Adrenal gland (tissue), 12 donors: ENCODE results near the gene SH3BP4. TPM values are rescaled to one million over a fixed set of nuclear protein-coding genes. Genes with fewer than 3 reads are reported as not detected.

Experiments
- DNase-seq, 7 donors: peaks; one replicate each; pipeline ENCODE4 v3.0.0-alpha.2; 2019 to 2020
- H3K27ac ChIP-seq, 5 donors: fragments of 200-600 bp; sonication (generic) in 4 of 5; 1 replicate in 3 of 5; 2 replicates in 2 of 5; pipeline versions ENCODE4 v1.5.1 to v1.8.0; 2016 to 2020; ENCODE audit warnings: mild to moderate bottlenecking in 1 of 5
- H3K27me3 ChIP-seq: fragments of 200-600 bp; 2 replicates; pipeline ENCODE4 v1.8.0; 2021
- H3K36me3 ChIP-seq, 2 donors: fragments of 200-600 bp; replicated peaks in 1 of 2; 1 replicate in 1 of 2; 2 replicates in 1 of 2; pipeline versions ENCODE4 v1.5.1 to v1.8.0; 2018 to 2022
- H3K4me1 ChIP-seq, 2 donors: fragments of 200-600 bp; replicated peaks in 1 of 2; 1 replicate in 1 of 2; 2 replicates in 1 of 2; pipeline versions ENCODE4 v1.5.1 to v1.8.0; 2018 to 2021
- H3K4me3 ChIP-seq, 4 donors: fragments of 200-600 bp; sonication (generic) in 3 of 4; one replicate each; pipeline ENCODE4 v1.5.1; 2016 to 2018
- H3K9me3 ChIP-seq, 3 donors: fragments of 200-600 bp; sonication (generic) in 1 of 3; replicated peaks in 1 of 3; 1 replicate in 2 of 3; 2 replicates in 1 of 3; pipeline versions ENCODE4 v1.5.1 to v1.8.0; 2016 to 2021
- POLR2A ChIP-seq, 2 donors: fragments of 450-650 bp; IDR thresholded peaks; one replicate each; pipeline ENCODE4 v1.6.1; 2017; ENCODE audit warnings: antibody characterized with exemption in 2 of 2, mild to moderate bottlenecking in 2 of 2, moderate library complexity in 1 of 2
- WGBS, 4 donors: extraction: QIAGEN DNeasy Blood & Tissue Kit in 2 of 4; methylation state at CpG; one replicate each; pipeline versions ENCODE4 v1.1.5 to v1.1.7; 2013 to 2017; 5-methylcytosine and 5-hydroxymethylcytosine counted together
- intact Hi-C, 2 donors: fragments of 100-400 bp; cut with DNase I; formaldehyde crosslinking; loops; one replicate each; pipeline versions ENCODE4 v1.14.1 to v1.15.0; 2022 to 2023
- polyA plus RNA-seq, 3 donors: library from polyadenylated mRNA; stranded (reverse); fragments of 200-250 nt in 2 of 3; fragments of 350-450 nt in 1 of 3; fragmentation: Illumina TruSeq in 1 of 3; extraction: RNeasy Lipid Tissue Mini Kit (QIAGEN cat#74804) in 1 of 3; gene quantifications; one replicate each; pipeline ENCODE4 v1.2.3, GENCODE V29; 2013 to 2014
- total RNA-seq, 9 donors: library from RNA; depleted of rRNA in 4 of 9; stranded (reverse); fragments of >200 nt in 4 of 9; fragments of 120-200 nt in 1 of 9; fragmentation: NEBNext Ultra II Directional in 1 of 9; extraction: Animal tissue kit (Norgen Biotek cat#: 25700) in 1 of 9; gene quantifications; one replicate each; pipeline versions ENCODE4 v1.1.0 to v1.2.4, GENCODE V29; 2013 to 2023
- TF ChIP-seq, protein P1 (sequence below), 6 experiments: fragments of 450-650 bp in 4 of 6; fragments of 200-600 bp in 2 of 6; sonication (generic) in 1 of 6; IDR thresholded peaks; 1 replicate in 5 of 6; 2 replicates in 1 of 6; pipeline versions ENCODE4 v1.5.1 to v1.8.0; 2016 to 2021; ENCODE audit warnings: antibody characterized with exemption in 6 of 6, mild to moderate bottlenecking in 2 of 6, moderate library complexity in 1 of 6
- donor health status: healthy with polysubstance abuse.
- donor health status: Bipolar disorder and iron deficiency.
- donor health status: DM: yes; HTN: yes; CAD: no.
- donor health status: DM: no; HTN: no; CAD: no.
- donor health status: DM: no; HTN: no; CAD: no.
- donor health status: DM: yes; HTN: yes; CAD: no.

SH3BP4 gene
- total and polyA plus RNA-seq, 12 donors: 5.1 to 26.9 (median 19.9) TPM

DNA sequence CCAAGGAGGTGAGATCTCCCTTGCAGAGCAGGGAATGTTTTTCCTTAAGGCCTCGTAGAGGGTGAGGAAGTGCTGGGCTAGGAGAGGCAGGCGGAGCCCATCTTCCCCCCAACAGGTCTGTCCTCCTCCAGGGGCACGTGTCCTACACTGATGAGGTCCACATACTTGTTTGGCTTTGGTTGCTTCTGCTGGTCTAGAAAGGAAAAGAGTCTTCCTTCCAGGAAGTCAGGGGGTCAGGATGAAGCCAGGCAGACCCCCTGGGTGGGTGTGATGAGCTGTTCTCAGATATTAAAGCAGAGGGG is 6.0 kb downstream of the SH3BP4 start:
- H3K4me1 ChIP-seq: peaks cover 10 to 18% of the 10 kb centered on the region in 2 donors
- WGBS, 4 donors: 73 to 97% (median 85%) methylated on average over 3 of the region's 3 CpGs
- no peaks in the 10 kb centered on the region for H3K9me3 ChIP-seq
- TF ChIP-seq, protein P1, sequence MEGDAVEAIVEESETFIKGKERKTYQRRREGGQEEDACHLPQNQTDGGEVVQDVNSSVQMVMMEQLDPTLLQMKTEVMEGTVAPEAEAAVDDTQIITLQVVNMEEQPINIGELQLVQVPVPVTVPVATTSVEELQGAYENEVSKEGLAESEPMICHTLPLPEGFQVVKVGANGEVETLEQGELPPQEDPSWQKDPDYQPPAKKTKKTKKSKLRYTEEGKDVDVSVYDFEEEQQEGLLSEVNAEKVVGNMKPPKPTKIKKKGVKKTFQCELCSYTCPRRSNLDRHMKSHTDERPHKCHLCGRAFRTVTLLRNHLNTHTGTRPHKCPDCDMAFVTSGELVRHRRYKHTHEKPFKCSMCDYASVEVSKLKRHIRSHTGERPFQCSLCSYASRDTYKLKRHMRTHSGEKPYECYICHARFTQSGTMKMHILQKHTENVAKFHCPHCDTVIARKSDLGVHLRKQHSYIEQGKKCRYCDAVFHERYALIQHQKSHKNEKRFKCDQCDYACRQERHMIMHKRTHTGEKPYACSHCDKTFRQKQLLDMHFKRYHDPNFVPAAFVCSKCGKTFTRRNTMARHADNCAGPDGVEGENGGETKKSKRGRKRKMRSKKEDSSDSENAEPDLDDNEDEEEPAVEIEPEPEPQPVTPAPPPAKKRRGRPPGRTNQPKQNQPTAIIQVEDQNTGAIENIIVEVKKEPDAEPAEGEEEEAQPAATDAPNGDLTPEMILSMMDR (IDR thresholded peaks at IDR 0.05): no peak
- no peak for TF ChIP-seq POLR2A (IDR thresholded peaks at IDR 0.05)
- intact Hi-C loops: loop anchor here in 1 of 2 donors (10.0 kb wide), 1 partner anchor 67 kb away; no protein-coding TSS in a partner anchor
- H3K4me3 ChIP-seq: no peak overlapping the region
- no peak overlapping the region for H3K27ac ChIP-seq
- DNase-seq: no peak
- no peaks in the 10 kb centered on the region for H3K27me3 ChIP-seq
- H3K36me3 ChIP-seq: no peaks in the 10 kb centered on the region

DNA sequence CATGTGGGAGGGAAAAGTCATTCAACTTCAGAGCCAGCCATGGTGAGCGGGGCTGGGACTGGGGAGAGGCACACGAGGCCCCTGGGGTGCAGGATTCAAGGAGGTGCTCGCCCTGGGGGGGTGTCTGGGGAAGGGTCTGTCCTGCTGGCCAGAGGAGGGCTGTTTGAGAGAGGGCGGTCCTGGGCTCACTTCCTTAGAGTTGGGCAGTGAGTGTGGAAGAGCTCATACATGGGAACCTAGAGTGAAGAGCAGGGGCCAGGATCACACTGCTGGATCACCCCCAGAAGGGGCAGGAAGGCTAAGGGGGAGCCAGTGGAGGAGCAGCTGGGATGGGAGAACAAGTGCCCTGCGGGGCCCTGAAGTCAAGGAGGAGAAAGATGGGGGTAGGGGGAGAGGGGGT is 6.5 kb downstream of the SH3BP4 start:
- H3K4me3 ChIP-seq: no peak overlapping the region
- no peaks in the 10 kb centered on the region for H3K27me3 ChIP-seq
- peaks cover 10 to 13% of the 10 kb centered on the region in 2 donors for H3K4me1 ChIP-seq
- H3K27ac ChIP-seq: no peak overlapping the region
- intact Hi-C loops: loop anchor here in 1 of 2 donors (10.0 kb wide), 1 partner anchor 66 kb away; no protein-coding TSS in a partner anchor
- TF ChIP-seq, protein P1 (IDR thresholded peaks at IDR 0.05): no peak
- TF ChIP-seq POLR2A (IDR thresholded peaks at IDR 0.05): no peak
- no peaks in the 10 kb centered on the region for H3K9me3 ChIP-seq
- H3K36me3 ChIP-seq: no peaks in the 10 kb centered on the region
- DNase-seq: no peak
- WGBS, 4 donors: 89 to 95% (median 93%) methylated on average over 5 of the region's 5 CpGs

DNA sequence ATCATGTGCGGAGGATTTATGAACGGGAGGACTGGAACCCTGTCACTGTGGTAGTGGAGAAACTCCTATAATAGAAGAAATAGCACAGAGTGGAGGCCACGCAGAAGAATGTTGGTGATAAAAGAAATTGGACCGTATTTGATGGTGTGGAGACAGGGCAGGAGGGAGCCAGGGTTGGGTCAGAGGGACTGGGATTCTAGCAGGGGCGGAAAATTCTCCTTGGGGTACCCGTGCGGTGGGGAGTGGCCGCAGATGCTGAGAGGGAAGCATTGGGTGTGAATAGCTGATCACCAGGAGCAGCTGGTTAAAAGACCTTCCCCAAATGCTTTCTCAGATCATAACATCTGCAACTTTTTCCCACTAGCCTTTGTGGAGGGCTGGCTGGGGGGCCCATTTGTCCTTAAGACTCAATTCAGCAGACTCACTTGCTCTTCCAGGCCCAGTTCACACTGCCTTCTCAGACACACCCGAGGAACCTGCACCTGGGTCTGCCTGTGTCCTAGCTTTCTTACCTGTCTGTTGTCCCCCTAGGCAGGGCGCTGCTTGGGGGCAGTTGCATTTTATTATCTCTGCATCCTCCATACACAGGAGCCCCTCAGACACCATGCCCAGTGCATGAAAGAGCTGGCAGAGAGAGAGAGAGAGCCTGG is 7.1 kb downstream of the SH3BP4 start:
- no peak overlapping the region for H3K4me3 ChIP-seq
- H3K36me3 ChIP-seq: no peaks in the 10 kb centered on the region
- DNase-seq: no peak
- H3K27ac ChIP-seq: no peak overlapping the region
- peaks cover 7 to 13% of the 10 kb centered on the region in 2 donors for H3K4me1 ChIP-seq
- H3K9me3 ChIP-seq: no peaks in the 10 kb centered on the region
- no peak for TF ChIP-seq POLR2A (IDR thresholded peaks at IDR 0.05)
- TF ChIP-seq, protein P1 (IDR thresholded peaks at IDR 0.05): no peak
- no peaks in the 10 kb centered on the region for H3K27me3 ChIP-seq
- WGBS, 4 donors: 95 to 97% (median 96%) methylated on average over 10 of the region's 10 CpGs
- intact Hi-C loops: loop anchor here in 1 of 2 donors (10.0 kb wide), 1 partner anchor 66 kb away; no protein-coding TSS in a partner anchor

DNA sequence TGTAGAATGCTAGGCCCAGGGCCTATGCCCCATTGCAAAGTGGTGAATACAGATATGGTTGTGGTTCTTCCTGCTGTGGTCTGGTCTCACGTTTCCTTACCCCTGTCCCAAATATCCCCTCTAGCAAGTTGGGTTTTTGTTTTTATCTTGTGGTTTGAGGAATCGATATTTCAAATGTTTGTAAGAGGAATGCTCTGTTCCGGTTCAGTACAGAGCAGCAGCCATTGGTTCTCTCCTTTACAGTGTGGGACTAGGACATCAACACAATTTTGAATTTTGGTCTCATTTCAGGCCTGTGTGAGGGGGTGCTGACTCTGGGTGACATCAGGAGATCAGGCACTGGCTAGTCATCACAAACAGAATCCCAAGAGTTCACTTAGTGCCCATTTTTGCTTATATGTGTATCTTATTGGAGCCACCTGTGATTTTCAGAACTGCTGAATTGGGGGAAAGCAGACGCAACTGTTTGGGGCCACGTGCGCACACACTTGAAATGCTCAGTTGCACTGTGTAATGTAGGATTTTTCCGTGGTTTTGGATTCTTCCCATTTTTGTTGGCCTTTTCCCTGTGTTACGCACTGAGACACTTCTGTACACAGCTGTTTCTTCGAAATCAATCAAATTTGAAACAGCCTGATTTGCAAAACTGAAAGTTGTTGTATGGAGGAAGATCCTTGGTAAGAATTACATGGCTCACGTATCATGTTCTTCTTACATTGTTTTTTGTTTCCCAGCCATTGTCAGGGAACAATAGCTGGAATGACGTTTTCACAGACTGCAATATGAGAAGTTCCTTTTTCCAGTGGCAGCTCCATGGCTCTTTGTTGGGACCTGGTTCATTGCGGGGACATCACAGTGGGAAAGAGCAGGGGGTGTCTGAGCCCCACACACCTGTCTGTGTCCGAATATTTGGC is 8.6 kb downstream of the SH3BP4 start:
- Histone ChIP-seq H3K9me3 (no peaks in the 10 kb centered on the region), H3K27ac (no peak overlapping the region), H3K4me3 (no peak overlapping the region), H3K27me3 (no peaks in the 10 kb centered on the region), H3K4me1 (peaks cover 9 to 21% of the 10 kb centered on the region in 2 donors), H3K36me3 (no peaks in the 10 kb centered on the region)
- TF ChIP-seq POLR2A (IDR thresholded peaks at IDR 0.05): no peak
- TF ChIP-seq, protein P1 (IDR thresholded peaks at IDR 0.05): no peak
- intact Hi-C loops: no loop called here
- 76 to 88% (median 83%) methylated on average over 12 to 13 of the region's 13 CpGs for whole genome bisulfite sequencing, 4 donors
- DNase-seq: no peak
